ENCODE measurements around the gene ELL.

DNA sequence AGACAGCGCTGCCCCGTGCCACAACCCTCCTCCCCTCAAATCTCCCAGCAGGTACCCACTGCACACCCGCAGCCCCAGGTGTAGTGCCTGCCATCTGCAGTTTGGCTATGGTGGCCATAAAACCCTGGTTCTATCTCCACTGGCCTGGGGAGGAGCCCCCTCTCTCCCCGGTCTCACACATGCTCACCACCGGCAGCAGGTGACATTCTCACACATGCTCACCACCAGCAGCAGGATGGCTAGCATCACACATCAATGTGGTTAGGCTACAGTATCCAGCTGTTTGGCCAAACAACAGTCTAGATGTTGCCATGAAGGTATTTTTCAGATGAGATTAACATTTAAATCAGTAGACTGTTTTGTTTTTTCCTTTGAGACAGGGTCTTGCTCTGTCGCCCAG is 31.1 kb downstream of the ELL start:
- no peak for TF ChIP-seq POLR2A (IDR thresholded peaks at IDR 0.05)
- no peak for TF ChIP-seq EP300 (IDR thresholded peaks at IDR 0.05)
- no peak for TF ChIP-seq CTCF (IDR thresholded peaks at IDR 0.05)

All from ovary (tissue), 3 donors.